Posterior vena cava (tissue), 2 donors: ENCODE data around the gene MYRF. TPM values are rescaled to one million over a fixed set of nuclear protein-coding genes. Genes with fewer than 3 reads are reported as not detected.

Experiments used
- DNase-seq: peaks from one replicate; pipeline ENCODE4 v3.0.0-alpha.2; 2020; ENCODE audit warnings: low spot score
- intact Hi-C, 2 donors: fragments of 100-400 bp; cut with DNase I; formaldehyde crosslinking; loops; one replicate each; pipeline versions ENCODE4 v1.14.1 to v1.14.2; 2022 to 2023
- total RNA-seq, 2 donors: library from RNA; stranded (reverse); fragmentation: NEBNext Ultra II Directional; extraction: Animal tissue kit (Norgen Biotek cat#: 25700); gene quantifications; one replicate each; pipeline ENCODE4 v1.2.1, GENCODE V29; 2021
- donor health status: DM: yes; HTN: yes; CAD: no.
- donor health status: DM: yes; HTN: yes; CAD: no.

The MYRF gene
- total RNA-seq, 2 donors from 2014 or later, result 3.1 to 3.7 TPM

DNA sequence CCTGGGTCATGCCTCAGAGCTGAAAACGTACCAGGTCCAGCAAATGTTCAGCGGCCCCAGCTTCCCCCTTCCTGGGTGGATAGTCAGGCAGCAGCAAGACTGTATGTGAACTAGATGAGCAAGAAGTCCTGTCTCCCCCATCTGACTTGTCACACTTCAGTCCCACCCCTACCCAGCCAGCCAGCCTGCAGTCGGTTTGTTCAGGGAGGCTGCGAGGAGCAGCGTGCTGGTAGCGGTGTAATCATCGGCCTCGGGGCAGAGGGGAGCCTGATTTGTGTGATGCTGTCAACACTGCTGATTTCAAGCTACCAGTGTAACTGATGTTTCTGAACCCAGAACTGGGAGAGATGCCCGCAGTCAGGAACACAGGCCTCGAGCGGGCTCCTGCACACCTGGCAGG lies 30.4 kb downstream of the MYRF start:
- intact Hi-C loops, result loop anchor here in 1 of 2 donors (1.0 kb wide), 1 partner anchor 27 kb away; no protein-coding TSS in a partner anchor
- no peak for DNase-seq

DNA sequence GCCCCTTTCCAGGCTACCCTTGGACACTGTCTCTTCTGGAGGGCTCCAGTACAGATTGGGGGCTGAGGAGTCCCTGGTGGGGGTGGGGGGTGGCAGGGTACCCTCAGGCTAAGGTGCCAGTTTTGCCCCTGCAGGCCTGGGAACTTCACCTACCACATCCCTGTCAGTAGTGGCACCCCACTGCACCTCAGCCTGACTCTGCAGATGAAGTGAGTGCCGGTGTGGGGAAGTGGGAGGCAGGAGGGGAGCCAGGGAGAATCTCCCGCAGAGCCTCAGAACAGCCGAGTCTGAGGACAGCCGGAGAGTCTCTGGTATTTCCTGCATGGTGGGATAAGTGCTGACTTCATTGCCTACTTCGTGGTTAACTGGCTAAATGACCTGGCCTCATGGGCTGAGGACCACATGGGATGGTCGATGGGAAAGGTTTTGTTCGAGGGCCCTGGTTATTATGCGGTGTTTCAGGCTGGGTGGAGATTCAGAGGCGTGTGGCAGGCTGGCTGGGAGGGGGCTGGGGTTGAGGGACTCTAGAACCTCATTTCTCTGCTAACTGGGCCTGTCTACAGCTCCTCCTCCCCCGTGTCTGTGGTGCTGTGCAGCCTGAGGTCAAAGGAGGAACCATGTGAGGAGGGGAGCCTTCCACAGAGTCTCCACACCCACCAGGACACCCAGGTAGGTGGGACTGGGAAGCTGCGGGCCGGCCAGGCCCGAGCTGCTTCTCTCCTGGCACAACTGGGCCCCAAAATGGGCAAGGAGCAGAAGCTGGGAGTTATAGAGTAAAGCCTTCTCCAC lies 31.5 kb downstream of the MYRF start:
- intact Hi-C loops, result no loop called here
- DNase-seq, result no peak

DNA sequence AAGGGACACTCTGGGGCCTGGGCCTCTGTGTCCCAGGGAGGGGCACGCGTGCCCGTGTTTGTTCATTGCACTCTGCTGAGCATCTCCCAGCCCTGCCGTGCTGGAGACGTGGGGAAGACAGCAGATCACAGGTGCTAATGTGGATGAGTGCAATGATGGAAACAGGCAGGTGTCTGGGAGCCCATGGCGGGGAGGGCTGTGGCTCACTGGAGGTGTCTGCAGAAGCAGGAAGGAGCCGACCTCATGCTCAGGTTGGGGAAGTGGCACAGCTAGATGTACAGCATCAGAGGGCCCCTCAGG lies 32.0 kb downstream of the MYRF start:
- no peak for DNase-seq
- intact Hi-C loops, result no loop called here

DNA sequence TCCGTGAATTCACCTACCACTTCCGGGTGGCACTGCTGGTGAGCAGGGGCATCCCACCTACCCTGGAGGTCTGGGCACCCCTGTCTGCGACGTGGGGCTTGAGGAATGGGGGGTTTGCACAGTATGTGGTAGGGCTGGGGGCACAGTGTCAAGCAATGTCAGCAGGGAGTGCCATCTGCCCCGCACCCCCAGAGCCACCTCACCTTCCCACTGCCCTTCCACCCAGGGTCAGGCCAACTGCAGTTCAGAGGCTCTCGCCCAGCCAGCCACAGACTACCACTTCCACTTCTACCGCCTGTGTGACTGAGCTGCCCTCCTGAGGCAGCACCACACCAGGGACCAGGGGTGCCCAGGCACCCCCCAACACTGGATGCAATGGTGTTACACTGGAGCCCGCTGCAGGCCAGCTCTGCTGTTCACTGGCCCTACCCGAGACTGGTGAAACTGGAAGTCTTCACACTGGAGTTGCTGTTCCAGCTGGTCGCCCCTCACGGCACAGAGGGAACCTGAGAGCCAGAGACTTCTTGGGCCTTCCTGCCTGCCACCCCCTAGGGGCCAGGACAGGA lies 33.5 kb downstream of the MYRF start:
- DNase-seq, result no peak
- intact Hi-C loops, result no loop called here

- intact Hi-C loops, result no loop called here
- no peak for DNase-seq
Observed at GRCh38 chr11:61787928-61788491, 35.6 kb downstream of the MYRF start.

GRCh38 chr11:61791737-61792309 lies 39.4 kb downstream of the MYRF start:
- DNase-seq, result peak; percentile 90
- intact Hi-C loops, result loop anchor here (5.0 to 10.0 kb wide), 3 partner anchors 163 to 315 kb away; partner anchors contain the start of gene BEST1 (in 1 of the 2)

GRCh38 chr11:61792310-61793082 lies 40.1 kb downstream of the MYRF start, which contains the start of the genes FEN1 and TMEM258:
Gene FEN1, plus strand, starts transcription at chr11:61792911. Its CDS starts 2,451 bp downstream, at chr11:61795362.
Gene TMEM258, minus strand, starts transcription at chr11:61792599. Its CDS starts 41 bp downstream, at chr11:61792558.
- peak; percentile 97 for DNase-seq
- intact Hi-C loops, result loop anchor here (5.0 to 10.0 kb wide), 3 partner anchors 162 to 315 kb away; partner anchors contain the start of gene BEST1 (in 1 of the 2)

GRCh38 chr11:61793083-61793828 lies 40.8 kb downstream of the MYRF start:
- no peak for DNase-seq
- intact Hi-C loops, result loop anchor here (5.0 to 10.0 kb wide), 3 partner anchors 162 to 314 kb away; partner anchors contain the start of gene BEST1 (in 1 of the 2)

GRCh38 chr11:61793829-61794204 lies 41.4 kb downstream of the MYRF start:
- no peak for DNase-seq
- intact Hi-C loops, result loop anchor here (5.0 to 10.0 kb wide), 3 partner anchors 161 to 313 kb away; partner anchors contain the start of gene BEST1 (in 1 of the 2)

DNA sequence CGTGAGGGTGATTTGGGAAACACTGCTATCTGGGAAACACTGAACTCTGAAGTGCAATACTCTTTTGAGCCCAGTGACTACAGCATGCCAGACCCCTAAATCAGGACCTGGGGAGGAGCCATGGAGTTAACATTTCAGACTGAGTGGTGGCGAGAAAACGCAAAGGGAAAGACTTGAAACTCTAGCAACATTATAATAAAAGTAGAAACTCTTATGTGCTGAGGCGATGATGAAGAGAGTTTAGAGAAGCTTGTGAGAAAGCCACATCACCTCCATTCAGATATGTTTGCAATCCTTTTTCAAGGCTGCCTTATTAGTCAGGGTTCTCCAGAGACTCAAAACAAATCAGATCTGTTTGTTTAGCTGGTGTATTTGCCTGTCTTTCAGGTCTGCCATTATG lies 42.1 kb downstream of the MYRF start:
- DNase-seq, result no peak
- intact Hi-C loops, result loop anchor here (5.0 to 10.0 kb wide), 3 partner anchors 160 to 313 kb away; partner anchors contain the start of gene BEST1 (in 1 of the 2)

DNA sequence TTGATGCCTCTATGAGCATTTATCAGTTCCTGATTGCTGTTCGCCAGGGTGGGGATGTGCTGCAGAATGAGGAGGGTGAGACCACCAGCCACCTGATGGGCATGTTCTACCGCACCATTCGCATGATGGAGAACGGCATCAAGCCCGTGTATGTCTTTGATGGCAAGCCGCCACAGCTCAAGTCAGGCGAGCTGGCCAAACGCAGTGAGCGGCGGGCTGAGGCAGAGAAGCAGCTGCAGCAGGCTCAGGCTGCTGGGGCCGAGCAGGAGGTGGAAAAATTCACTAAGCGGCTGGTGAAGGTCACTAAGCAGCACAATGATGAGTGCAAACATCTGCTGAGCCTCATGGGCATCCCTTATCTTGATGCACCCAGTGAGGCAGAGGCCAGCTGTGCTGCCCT lies 43.0 kb downstream of the MYRF start:
- no peak for DNase-seq
- intact Hi-C loops, result loop anchor here (5.0 to 10.0 kb wide), 3 partner anchors 159 to 517 kb away; partner anchors contain the start of gene BEST1 (in 1 of the 2)

GRCh38 chr11:61795876-61796526 lies 43.6 kb downstream of the MYRF start:
- intact Hi-C loops, result loop anchor here (5.0 to 10.0 kb wide), 3 partner anchors 159 to 516 kb away; partner anchors contain the start of gene BEST1 (in 1 of the 2)
- DNase-seq, result no peak

DNA sequence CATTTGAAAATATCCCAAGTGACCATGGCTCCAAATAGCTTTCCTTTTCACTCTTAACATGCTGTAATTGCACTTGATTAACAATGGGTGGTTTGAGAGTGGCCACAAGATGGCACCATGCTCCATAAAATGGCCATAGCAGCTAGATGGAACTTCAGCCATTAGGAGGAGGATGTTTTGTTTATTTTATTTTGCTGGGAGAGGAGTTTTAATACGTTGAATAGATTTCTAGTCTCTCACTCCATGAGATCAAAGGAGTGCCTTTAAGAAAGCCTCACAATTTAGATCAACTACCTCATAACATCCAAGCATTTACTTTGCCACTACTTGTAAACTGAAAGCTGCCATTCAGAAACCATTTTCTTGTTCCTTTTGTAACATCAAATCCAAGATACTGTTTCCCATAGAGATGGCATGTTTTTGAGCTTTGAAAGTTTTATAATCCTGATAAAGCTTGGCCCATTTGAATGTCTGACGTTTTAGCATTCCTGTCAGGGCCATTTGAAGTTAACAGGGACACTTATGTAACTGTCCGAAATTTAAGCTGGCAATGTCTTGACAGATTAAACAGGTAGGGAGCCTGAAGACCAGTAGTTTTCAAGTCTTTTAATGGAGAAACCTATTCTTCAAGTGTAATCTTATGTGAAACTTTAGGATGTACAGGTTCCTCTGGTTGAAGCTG lies 45.0 kb downstream of the MYRF start:
- DNase-seq, result no peak
- intact Hi-C loops, result loop anchor here (5.0 to 10.0 kb wide), 3 partner anchors 157 to 515 kb away; partner anchors contain the start of gene BEST1 (in 1 of the 2)

DNA sequence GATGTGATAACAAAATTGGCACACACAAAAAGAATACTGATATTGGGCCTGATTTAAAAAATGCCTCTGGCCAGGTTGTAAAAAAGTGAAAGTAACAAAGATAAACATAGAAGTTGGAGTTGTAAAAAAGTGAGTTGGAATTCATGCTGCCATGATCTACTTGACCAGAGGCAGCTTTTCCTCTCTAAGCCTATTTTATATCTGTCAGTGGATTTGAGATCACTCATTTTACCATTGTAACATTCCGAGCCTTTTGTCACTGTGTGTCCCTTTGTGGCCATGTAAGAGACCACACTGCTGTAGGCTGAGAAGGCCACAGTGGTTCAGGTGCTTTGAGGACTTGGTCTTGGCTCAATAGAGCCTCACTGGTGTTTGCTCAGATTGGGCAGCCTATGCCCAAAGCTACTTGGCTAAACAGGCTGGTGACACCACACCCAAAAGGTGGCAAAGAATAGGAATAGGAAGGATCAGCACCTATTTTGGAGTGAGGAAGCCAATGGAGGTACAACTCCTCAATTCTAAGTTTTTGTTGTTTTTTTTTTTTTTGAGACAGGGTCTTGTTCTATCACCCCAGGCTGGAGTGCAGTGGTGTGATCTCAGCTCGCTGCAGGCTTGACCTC lies 47.3 kb downstream of the MYRF start:
- DNase-seq, result no peak
- intact Hi-C loops, result loop anchor here (2.0 to 10.0 kb wide), 5 partner anchors 73 to 755 kb away; partner anchors contain the start of gene BEST1 (in 1 of the 2)

DNA sequence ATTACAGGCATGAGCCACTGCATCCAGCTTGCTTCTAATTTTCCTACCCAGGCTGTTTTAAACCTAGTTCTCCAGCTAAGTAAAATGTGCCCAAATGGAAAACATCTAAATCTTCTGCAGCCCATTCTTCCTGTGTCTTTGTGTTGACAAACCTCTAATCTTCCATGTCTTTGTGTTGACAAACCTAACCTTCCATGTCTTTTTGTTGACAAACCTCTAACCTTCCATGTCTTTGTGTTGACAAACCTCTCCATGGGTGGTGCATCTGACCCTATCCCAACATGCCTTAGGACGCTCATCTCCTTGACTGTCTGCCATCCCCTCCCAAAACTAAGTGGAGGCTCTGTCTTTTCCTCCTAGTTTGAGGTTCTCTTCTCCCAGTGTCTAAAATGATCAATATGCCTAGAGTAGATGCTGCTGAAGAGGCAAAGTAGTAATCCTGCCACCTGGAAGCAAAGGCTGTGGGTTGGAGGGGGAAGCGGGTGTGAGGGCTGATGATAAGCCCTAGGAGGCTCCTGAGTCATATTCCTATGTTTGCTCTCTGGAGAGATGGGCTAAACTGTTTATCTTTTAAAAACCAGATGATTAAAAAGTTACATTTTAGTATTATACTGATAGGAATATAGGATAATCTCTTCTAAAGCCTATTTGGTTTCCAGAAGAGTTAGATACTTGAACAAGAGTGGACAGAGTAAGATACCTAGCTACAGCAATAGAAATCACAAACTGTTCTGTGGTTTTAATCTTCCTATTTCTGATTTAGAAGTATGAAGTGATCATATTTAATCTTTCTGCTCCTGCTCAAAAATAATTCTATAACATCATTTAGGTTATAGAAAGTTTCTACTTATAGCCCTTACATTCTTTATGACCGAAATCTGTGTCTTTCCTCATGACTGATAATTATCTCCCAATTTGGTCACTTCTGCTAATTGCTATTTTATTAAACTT lies 48.2 kb downstream of the MYRF start:
- intact Hi-C loops, result loop anchor here in 1 of 2 donors (10.0 kb wide), 1 partner anchor 754 kb away; no protein-coding TSS in a partner anchor

More for the DNA sequence above, 48.2 kb downstream of the MYRF start:
- DNase-seq, result no peak
